Activated B cell treated with CpG ODN at 0.5 μM for 24 hours (primary cell): ENCODE data around the gene ICA1. TPM values are rescaled to one million over a fixed set of nuclear protein-coding genes. Genes with fewer than 3 reads are reported as not detected.

Experiments used
- ATAC-seq: fragments of 200-7000 bp; cut with Tn5 transposase; one replicate; pipeline ENCODE4 v1.10.0; 2021; ENCODE audit warnings: low read depth, mild to moderate bottlenecking, moderate library complexity
- CTCF ChIA-PET: fragments of 350-600 bp; sonication (Branson Sonifier 250); formaldehyde crosslinking; loops from one replicate; lab custom pipeline; 2021; ENCODE audit warnings: antibody characterized with exemption; lab: Charles Lee
- POLR2A ChIA-PET: fragments of 350-600 bp; sonication (Branson Sonifier 250); formaldehyde crosslinking; loops from one replicate; lab custom pipeline; 2021; ENCODE audit warnings: antibody characterized with exemption; lab: Charles Lee
- DNase-seq: peaks from one replicate; pipeline ENCODE4 v3.0.0; 2022
- H3K27ac Mint-ChIP-seq: one replicate; pipeline ENCODE4 v1.8.0; 2020; ENCODE audit warnings: mixed read lengths
- H3K27me3 Mint-ChIP-seq: one replicate; pipeline ENCODE4 v1.8.0; 2021; ENCODE audit warnings: mixed read lengths
- H3K36me3 Mint-ChIP-seq: one replicate; pipeline ENCODE4 v1.8.0; 2021; ENCODE audit warnings: low read depth, mixed read lengths
- H3K4me1 Mint-ChIP-seq: one replicate; pipeline ENCODE4 v1.8.0; 2021; ENCODE audit warnings: mixed read lengths
- H3K4me3 Mint-ChIP-seq: one replicate; pipeline ENCODE4 v1.8.0; 2020; ENCODE audit warnings: mild to moderate bottlenecking, mixed read lengths
- H3K9me3 Mint-ChIP-seq: one replicate; pipeline ENCODE4 v1.8.0; 2020; ENCODE audit warnings: mixed read lengths
- CTCF ChIP-seq: fragments of 200-600 bp; IDR thresholded peaks from one replicate; pipeline ENCODE4 v1.8.0; 2022; ENCODE audit warnings: antibody characterized with exemption, mild to moderate bottlenecking
- intact Hi-C: fragments of 100-400 bp; cut with micrococcal nuclease; formaldehyde crosslinking; loops from one replicate; pipeline ENCODE4 v1.15.1; 2024
- total RNA-seq: library from RNA; stranded (reverse); gene quantifications from 2 replicates; pipeline ENCODE4 v1.2.3, GENCODE V29; 2022

Gene ICA1
- total RNA-seq, 1 donor from 2014 or later, result not detected

- Mint-ChIP-seq H3K36me3 (no peaks in the 10 kb centered on the region), H3K27ac (no peak overlapping the region), H3K27me3 (no peaks in the 10 kb centered on the region), H3K4me3 (no peak overlapping the region), H3K9me3 (no peaks in the 10 kb centered on the region), H3K4me1 (peaks cover 4% of the 10 kb centered on the region)
- intact Hi-C loops, result no loop called here
- TF ChIP-seq CTCF, result no peak
- no peak for DNase-seq
- CTCF ChIA-PET, result no interaction called here
- POLR2A ChIA-PET, result no interaction called here
- ATAC-seq, result no peak
These were observed 101.7 kb downstream of the ICA1 start for GRCh38 chr7:8160250-8160649.

GRCh38 chr7:8159595-8159994, 102.4 kb downstream of the ICA1 start:
- TF ChIP-seq CTCF, result no peak

GRCh38 chr7:8157296-8157695, 104.7 kb downstream of the ICA1 start:
- no peak for ATAC-seq
- ChIA-PET POLR2A (no interaction called here), CTCF (interaction anchor here (0.6 kb wide), 1 partner anchor 25 kb away, joined by 4 read pairs; no protein-coding TSS in a partner anchor)
- Mint-ChIP-seq H3K27ac (no peak overlapping the region), H3K36me3 (no peaks in the 10 kb centered on the region), H3K4me1 (no peaks in the 10 kb centered on the region), H3K27me3 (no peaks in the 10 kb centered on the region), H3K4me3 (no peak overlapping the region), H3K9me3 (no peaks in the 10 kb centered on the region)
- no peak for DNase-seq
- intact Hi-C loops, result no loop called here
- no peak for TF ChIP-seq CTCF

More at GRCh38 chr7:8159595-8159994, 102.4 kb downstream of the ICA1 start:
- Mint-ChIP-seq H3K4me3 (no peak overlapping the region), H3K4me1 (no peaks in the 10 kb centered on the region), H3K27me3 (no peaks in the 10 kb centered on the region), H3K36me3 (no peaks in the 10 kb centered on the region), H3K9me3 (no peaks in the 10 kb centered on the region), H3K27ac (no peak overlapping the region)
- ChIA-PET CTCF (no interaction called here), POLR2A (no interaction called here)
- no peak for ATAC-seq
- intact Hi-C loops, result no loop called here
- DNase-seq, result no peak

- CTCF ChIA-PET, result no interaction called here
- ATAC-seq, result no peak
- TF ChIP-seq CTCF, result no peak
- Mint-ChIP-seq H3K4me3 (no peak overlapping the region), H3K27me3 (no peaks in the 10 kb centered on the region), H3K27ac (no peak overlapping the region), H3K36me3 (no peaks in the 10 kb centered on the region), H3K4me1 (peaks cover 3% of the 10 kb centered on the region), H3K9me3 (no peaks in the 10 kb centered on the region)
- DNase-seq, result no peak
- POLR2A ChIA-PET, result no interaction called here
- intact Hi-C loops, result loop anchor here (2.0 kb wide), 1 partner anchor 15 kb away; no protein-coding TSS in a partner anchor
These were observed 106.1 kb downstream of the ICA1 start for GRCh38 chr7:8155836-8156235.

- CTCF ChIA-PET, result no interaction called here
- intact Hi-C loops, result loop anchor here (2.0 kb wide), 1 partner anchor 17 kb away; no protein-coding TSS in a partner anchor
- no peak overlapping the region for H3K4me3 Mint-ChIP-seq
- H3K27ac Mint-ChIP-seq, result no peak overlapping the region
- no peaks in the 10 kb centered on the region for H3K9me3 Mint-ChIP-seq
- no peaks in the 10 kb centered on the region for H3K27me3 Mint-ChIP-seq
- POLR2A ChIA-PET, result no interaction called here
- DNase-seq, result no peak
- H3K4me1 Mint-ChIP-seq, result peaks cover 19% of the 10 kb centered on the region
- ATAC-seq, result no peak
- no peak for TF ChIP-seq CTCF
- no peaks in the 10 kb centered on the region for H3K36me3 Mint-ChIP-seq
These were observed 107.7 kb downstream of the ICA1 start for GRCh38 chr7:8154272-8154671.
